ENCODE results near the gene SLC22A8. TPM values are rescaled to one million over a fixed set of nuclear protein-coding genes. Genes with fewer than 3 reads are reported as not detected.
"Not testable (repeated sequence)": the region's sequence is repeated elsewhere in the genome, so short reads cannot be mapped to it uniquely, and the experiment has no call there.

SLC22A8 gene
- total RNA-seq (2014; rRNA removed; shearing (Covaris generic)), result not detected in 2 replicates

GRCh38 chr11:63015521-63016215 lies at the start of gene SLC22A8:
TSS of gene SLC22A8 (minus strand) at chr11:63015841. CDS start at chr11:63014958, 883 bp downstream.
- DNase-seq (ENCODE audit: low spot score), result no peak

GRCh38 chr11:63046203-63046602 lies 30.6 kb upstream of the SLC22A8 start:
- not testable (repeated sequence) for DNase-seq (ENCODE audit: low spot score)

- DNase-seq (ENCODE audit: low spot score), result no peak
Measured at GRCh38 chr11:63042596-63042995, 27.0 kb upstream of the SLC22A8 start.

GRCh38 chr11:63032457-63032856 lies 16.8 kb upstream of the SLC22A8 start:
- DNase-seq (ENCODE audit: low spot score), result no peak

GRCh38 chr11:63023841-63024648 lies 8.4 kb upstream of the SLC22A8 start:
- peak; percentile 64 for DNase-seq (ENCODE audit: low spot score)

- DNase-seq (ENCODE audit: low spot score), result no peak
Measured at GRCh38 chr11:63023222-63023814, 7.7 kb upstream of the SLC22A8 start.

- no peak for DNase-seq (ENCODE audit: low spot score)
Measured at GRCh38 chr11:63022441-63022840, 6.8 kb upstream of the SLC22A8 start.

- no peak for DNase-seq (ENCODE audit: low spot score)
Measured at GRCh38 chr11:63020671-63021291, 5.1 kb upstream of the SLC22A8 start.

GRCh38 chr11:63019506-63019905 lies 3.9 kb upstream of the SLC22A8 start:
- DNase-seq (ENCODE audit: low spot score), result no peak

- DNase-seq (ENCODE audit: low spot score), result peak; percentile 49
Measured at GRCh38 chr11:63017306-63017974, 1.8 kb upstream of the SLC22A8 start.

- no peak for DNase-seq (ENCODE audit: low spot score)
Measured at GRCh38 chr11:63014408-63015055, 1.1 kb downstream of the SLC22A8 start.

- no peak for DNase-seq (ENCODE audit: low spot score)
Measured at GRCh38 chr11:63012839-63013238, 2.8 kb downstream of the SLC22A8 start.

GRCh38 chr11:63012430-63012829 lies 3.2 kb downstream of the SLC22A8 start:
- DNase-seq (ENCODE audit: low spot score), result no peak

- DNase-seq (ENCODE audit: low spot score), result no peak
Measured at GRCh38 chr11:63010934-63011439, 4.7 kb downstream of the SLC22A8 start.

- DNase-seq (ENCODE audit: low spot score), result no peak
Measured at GRCh38 chr11:63007920-63008319, 7.7 kb downstream of the SLC22A8 start.

GRCh38 chr11:63001456-63001855 lies 14.2 kb downstream of the SLC22A8 start:
- no peak for DNase-seq (ENCODE audit: low spot score)

GRCh38 chr11:62999649-63000048 lies 16.0 kb downstream of the SLC22A8 start:
- DNase-seq (ENCODE audit: low spot score), result no peak

GRCh38 chr11:62999156-62999555 lies 16.5 kb downstream of the SLC22A8 start:
- no peak for DNase-seq (ENCODE audit: low spot score)

GRCh38 chr11:62996271-62996670 lies 19.4 kb downstream of the SLC22A8 start:
- no peak for DNase-seq (ENCODE audit: low spot score)

GRCh38 chr11:62994775-62995174 lies 20.9 kb downstream of the SLC22A8 start:
- no peak for DNase-seq (ENCODE audit: low spot score)

GRCh38 chr11:62988276-62988675 lies 27.4 kb downstream of the SLC22A8 start:
- no peak for DNase-seq (ENCODE audit: low spot score)

Data from A172 (cell line).